PFSK-1 (cell line): ENCODE measurements around the gene STC2.

ENCODE experiments used
- FOXP2 ChIP-seq: optimal IDR thresholded peaks from 2 replicates; pipeline ENCODE3; 2011; ENCODE audit warnings: borderline replicate concordance, control low read depth, inconsistent platforms; ENCODE audit not compliant: insufficient read depth; ENCODE audit errors: extremely low read length, extremely low read depth
- POLR2AphosphoS5 ChIP-seq: IDR thresholded peaks from 2 replicates; pipeline ENCODE4 v1.6.1; 2012; ENCODE audit warnings: low read depth, mild to moderate bottlenecking, control low read depth, low read length, moderate library complexity

DNA sequence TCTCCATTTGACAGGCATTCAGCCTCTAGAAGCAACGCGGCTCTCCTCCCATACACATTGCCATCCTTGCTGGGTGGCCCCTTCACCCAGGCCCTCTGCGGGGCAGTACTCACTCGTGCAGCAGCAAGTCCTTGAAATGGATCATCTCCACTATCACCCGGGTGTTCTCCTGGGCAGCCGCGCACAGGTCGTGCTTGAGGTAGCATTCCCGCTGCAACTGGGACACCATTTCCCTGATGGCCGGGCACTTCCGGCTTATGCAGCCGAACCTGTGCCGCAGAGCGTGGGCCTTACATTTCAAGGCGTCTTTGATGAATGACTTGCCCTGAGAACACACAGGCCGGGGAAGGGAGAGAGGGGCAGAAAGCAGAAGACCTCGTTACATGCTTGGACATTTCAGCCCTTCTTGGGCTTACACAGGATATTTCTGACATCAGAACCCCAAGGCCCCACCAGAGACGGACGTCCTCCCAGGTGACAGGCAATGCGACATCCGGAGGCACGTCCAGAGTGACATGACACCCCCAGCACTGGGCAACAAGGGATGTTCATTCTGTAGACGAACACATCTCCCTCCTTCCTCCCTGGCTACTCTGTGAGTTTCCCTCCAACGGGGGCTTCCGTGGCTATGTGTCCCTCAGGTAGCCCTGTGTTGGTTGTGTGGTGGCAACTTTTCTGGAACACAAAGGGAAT lies 5.0 kb downstream of the STC2 start:
- TF ChIP-seq FOXP2 (no peak), POLR2AphosphoS5 (no peak)
